ENCODE data around the gene CLPX. TPM values are rescaled to one million over a fixed set of nuclear protein-coding genes. Genes with fewer than 3 reads are reported as not detected.
"Not testable (repeated sequence)": the region's sequence is repeated elsewhere in the genome, so short reads cannot be mapped to it uniquely, and the experiment has no call there.

Gene CLPX
- total RNA-seq, 2 experiments from 2014 or later, result 26.0 to 53.3 TPM

DNA sequence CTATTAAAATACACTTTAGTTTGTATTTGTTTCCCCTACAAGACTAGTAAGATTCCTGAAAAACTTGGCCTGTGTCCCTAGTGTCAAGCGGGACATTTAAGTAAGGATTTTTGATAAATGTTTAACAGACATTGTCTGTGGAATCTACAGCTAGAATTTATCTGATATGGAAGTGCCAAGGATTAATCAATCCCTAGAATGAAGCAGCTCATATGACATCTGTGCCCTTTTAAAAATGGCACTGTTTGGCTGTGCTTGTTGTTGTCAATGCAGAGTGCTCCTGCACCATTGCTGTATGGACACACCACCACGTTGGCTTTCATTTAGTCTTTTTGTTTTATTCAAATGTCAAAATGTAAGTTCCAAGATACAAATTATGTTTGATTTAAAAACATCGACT, 37.2 kb downstream of the CLPX start:
- Histone ChIP-seq H3K4me1 (ENCODE audit: insufficient read depth, low read length, poor library complexity, severe bottlenecking) (no peaks in the 10 kb centered on the region), H3K9me3 (ENCODE audit: low read length) (no peaks in the 10 kb centered on the region), H3K27ac (ENCODE audit: low read depth, low read length, poor library complexity, severe bottlenecking) (no peak overlapping the region), H2AFZ (ENCODE audit: low read length) (no peak overlapping the region), H3K79me2 (ENCODE audit: insufficient read depth, low read depth, low read length) (no peaks in the 10 kb centered on the region), H3K9me2 (ENCODE audit: insufficient read depth, low read length) (no peaks in the 10 kb centered on the region), H4K20me1 (ENCODE audit: insufficient read depth, low read length) (no peaks in the 10 kb centered on the region), H3K36me3 (ENCODE audit: insufficient read depth, low read length) (peaks cover 48% of the 10 kb centered on the region), H3K4me3 (ENCODE audit: low read depth, low read length, poor library complexity, severe bottlenecking) (no peak overlapping the region), H3K4me2 (ENCODE audit: low read length) (no peak overlapping the region)
- no TSS peak for BruUV-seq (replicated peaks)
- DNase-seq (ENCODE audit: low spot score), result no peak
- intact Hi-C loops (cut with micrococcal nuclease; ENCODE audit: unreplicated experiment), result no loop called here
- ChIA-PET POLR2A (interaction anchor here (0.5 to 0.9 kb wide), 3 partner anchors 16 to 939 kb away, joined by 3 read pairs; no protein-coding TSS in a partner anchor), CTCF (ENCODE audit: unreplicated experiment) (no interaction called here)
- no peak for TF ChIP-seq EZH2phosphoT487 (IDR thresholded peaks at IDR 0.05; ENCODE audit: borderline replicate concordance, low read depth, low read length)
- no peak for TF ChIP-seq CTCF (conservative IDR thresholded peaks at IDR 0.05; ENCODE audit: low read length)

- no TSS peak for BruUV-seq (replicated peaks)
- intact Hi-C loops (cut with micrococcal nuclease; ENCODE audit: unreplicated experiment), result no loop called here
- H4K20me1 ChIP-seq (ENCODE audit: insufficient read depth, low read length), result no peaks in the 10 kb centered on the region
- H3K36me3 ChIP-seq (ENCODE audit: insufficient read depth, low read length), result peaks cover 37% of the 10 kb centered on the region
- H2AFZ ChIP-seq (ENCODE audit: low read length), result no peak overlapping the region
- DNase-seq (ENCODE audit: low spot score), result no peak
- H3K27ac ChIP-seq (ENCODE audit: low read depth, low read length, poor library complexity, severe bottlenecking), result no peak overlapping the region
- no peaks in the 10 kb centered on the region for H3K9me2 ChIP-seq (ENCODE audit: insufficient read depth, low read length)
- H3K4me3 ChIP-seq (ENCODE audit: low read depth, low read length, poor library complexity, severe bottlenecking), result no peak overlapping the region
- CTCF ChIA-PET (ENCODE audit: unreplicated experiment), result no interaction called here
- H3K4me1 ChIP-seq (ENCODE audit: insufficient read depth, low read length, poor library complexity, severe bottlenecking), result no peaks in the 10 kb centered on the region
- no peaks in the 10 kb centered on the region for H3K9me3 ChIP-seq (ENCODE audit: low read length)
- no peaks in the 10 kb centered on the region for H3K79me2 ChIP-seq (ENCODE audit: insufficient read depth, low read depth, low read length)
- POLR2A ChIA-PET, result no interaction called here
- no peak overlapping the region for H3K4me2 ChIP-seq (ENCODE audit: low read length)
- TF ChIP-seq CTCF (conservative IDR thresholded peaks at IDR 0.05; ENCODE audit: low read length) (no peak), EZH2phosphoT487 (IDR thresholded peaks at IDR 0.05; ENCODE audit: borderline replicate concordance, low read depth, low read length) (no peak)
These were observed 38.7 kb downstream of the CLPX start for GRCh38 chr15:65146438-65146837.

- H3K9me3 ChIP-seq (ENCODE audit: low read length), result peaks cover 11% of the 10 kb centered on the region; the same call in 1 of the 2 replicates
- POLR2A ChIA-PET; H3K27ac ChIP-seq (ENCODE audit: low read depth, low read length, poor library complexity, severe bottlenecking); H3K4me2 ChIP-seq (ENCODE audit: low read length); BruUV-seq (replicated peaks); H3K36me3 ChIP-seq (ENCODE audit: insufficient read depth, low read length); H2AFZ ChIP-seq (ENCODE audit: low read length); H3K79me2 ChIP-seq (ENCODE audit: insufficient read depth, low read depth, low read length); DNase-seq (ENCODE audit: low spot score); H3K9me2 ChIP-seq (ENCODE audit: insufficient read depth, low read length); H3K4me1 ChIP-seq (ENCODE audit: insufficient read depth, low read length, poor library complexity, severe bottlenecking); H4K20me1 ChIP-seq (ENCODE audit: insufficient read depth, low read length); intact Hi-C loops (cut with micrococcal nuclease; ENCODE audit: unreplicated experiment); H3K4me3 ChIP-seq (ENCODE audit: low read depth, low read length, poor library complexity, severe bottlenecking): not testable (repeated sequence)
- CTCF ChIA-PET (ENCODE audit: unreplicated experiment), result interaction anchor here (0.6 kb wide), 1 partner anchor 70 kb away, joined by 4 read pairs; no protein-coding TSS in a partner anchor
These were observed 46.5 kb downstream of the CLPX start for GRCh38 chr15:65138631-65139030.

GRCh38 chr15:65137893-65138292, 47.2 kb downstream of the CLPX start:
- DNase-seq (ENCODE audit: low spot score), result not testable (repeated sequence)

DNA sequence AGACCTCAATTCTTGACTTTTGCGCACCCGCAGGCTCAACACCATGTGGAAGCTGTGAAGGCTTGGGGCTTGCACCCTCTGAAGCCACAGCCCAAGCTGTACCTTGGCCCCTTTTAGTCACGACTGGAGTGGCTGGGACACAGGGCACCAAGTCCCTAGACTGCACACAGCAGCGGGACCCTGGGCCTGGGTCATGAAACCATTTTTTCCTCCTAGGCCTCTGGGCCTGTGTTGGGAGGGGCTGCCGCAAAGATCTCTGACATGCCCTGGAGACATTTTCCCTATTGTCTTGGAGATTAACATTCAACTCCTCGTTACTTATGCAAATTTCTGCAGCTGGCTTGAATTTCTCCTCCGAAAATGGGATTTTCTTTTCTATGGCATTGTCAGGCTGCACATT, 48.1 kb downstream of the CLPX start:
- H3K36me3 ChIP-seq (ENCODE audit: insufficient read depth, low read length); H3K79me2 ChIP-seq (ENCODE audit: insufficient read depth, low read depth, low read length); H3K9me2 ChIP-seq (ENCODE audit: insufficient read depth, low read length); H3K4me2 ChIP-seq (ENCODE audit: low read length); POLR2A ChIA-PET; H4K20me1 ChIP-seq (ENCODE audit: insufficient read depth, low read length); CTCF ChIA-PET (ENCODE audit: unreplicated experiment); H3K27ac ChIP-seq (ENCODE audit: low read depth, low read length, poor library complexity, severe bottlenecking); BruUV-seq (replicated peaks); H2AFZ ChIP-seq (ENCODE audit: low read length); intact Hi-C loops (cut with micrococcal nuclease; ENCODE audit: unreplicated experiment); DNase-seq (ENCODE audit: low spot score); H3K4me1 ChIP-seq (ENCODE audit: insufficient read depth, low read length, poor library complexity, severe bottlenecking); H3K4me3 ChIP-seq (ENCODE audit: low read depth, low read length, poor library complexity, severe bottlenecking): not testable (repeated sequence)
- peaks cover 11% of the 10 kb centered on the region; the same call in 1 of the 2 replicates for H3K9me3 ChIP-seq (ENCODE audit: low read length)

More at GRCh38 chr15:65137893-65138292, 47.2 kb downstream of the CLPX start:
- H3K36me3 ChIP-seq (ENCODE audit: insufficient read depth, low read length); H3K4me1 ChIP-seq (ENCODE audit: insufficient read depth, low read length, poor library complexity, severe bottlenecking); H3K4me3 ChIP-seq (ENCODE audit: low read depth, low read length, poor library complexity, severe bottlenecking); H3K27ac ChIP-seq (ENCODE audit: low read depth, low read length, poor library complexity, severe bottlenecking); BruUV-seq (replicated peaks); H2AFZ ChIP-seq (ENCODE audit: low read length); H3K79me2 ChIP-seq (ENCODE audit: insufficient read depth, low read depth, low read length); H4K20me1 ChIP-seq (ENCODE audit: insufficient read depth, low read length); H3K9me2 ChIP-seq (ENCODE audit: insufficient read depth, low read length); intact Hi-C loops (cut with micrococcal nuclease; ENCODE audit: unreplicated experiment); H3K4me2 ChIP-seq (ENCODE audit: low read length); CTCF ChIA-PET (ENCODE audit: unreplicated experiment); POLR2A ChIA-PET: not testable (repeated sequence)
- H3K9me3 ChIP-seq (ENCODE audit: low read length), result peaks cover 11% of the 10 kb centered on the region; the same call in 1 of the 2 replicates

Measured in OCI-LY7 (cell line).